Fibroblast of skin of back (primary cell): Measurements from ENCODE around the gene COL4A2. TPM values are rescaled to one million over a fixed set of nuclear protein-coding genes. Genes with fewer than 3 reads are reported as not detected.

ENCODE experiments used
- DNase-seq: peaks from one replicate; pipeline ENCODE4 v3.0.0-alpha.2; 2013
- polyA plus RNA-seq, 2 experiments: library from polyadenylated mRNA; unstranded; fragments of 120-200 nt; gene quantifications; one replicate each; pipeline ENCODE4 v1.2.1, GENCODE V29; 2013; ENCODE audit not compliant: insufficient read length in 2 of 2

The COL4A2 gene
- 1,936 TPM for polyA plus RNA-seq (2013, experiment 1 of 2; ENCODE audit: insufficient read length)
- 2,908 TPM for polyA plus RNA-seq (2013, experiment 2 of 2; ENCODE audit: insufficient read length)

GRCh38 chr13:110306960-110307766 is at the start of gene COL4A2, which contains the start of gene COL4A1:
TSS of gene COL4A2 (plus strand) at chr13:110307284. CDS start at chr13:110307904, 620 bp downstream.
TSS of gene COL4A1 (minus strand) at chr13:110307157. CDS start at chr13:110307027, 130 bp downstream.
- peak; percentile 88 for DNase-seq

DNA sequence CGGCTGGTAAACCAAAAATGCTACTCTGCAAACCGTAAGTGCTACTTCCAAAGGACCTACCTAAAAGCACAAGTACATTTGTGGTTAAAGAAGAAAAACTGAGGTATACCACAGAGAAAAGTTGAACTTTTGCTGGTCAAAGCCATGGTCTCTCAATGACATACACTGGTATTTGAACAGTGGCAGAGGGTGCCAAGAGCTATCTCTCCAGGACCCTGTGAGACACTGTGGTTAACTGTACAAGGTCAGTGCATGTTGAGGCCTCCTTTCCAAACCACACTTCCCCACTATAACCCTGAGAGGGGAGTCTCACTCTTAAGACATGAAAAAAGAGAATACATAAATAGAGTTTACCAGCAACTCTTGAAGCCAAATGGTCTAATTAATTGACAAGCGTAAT is 49.7 kb upstream of the COL4A2 start:
- no peak for DNase-seq

DNA sequence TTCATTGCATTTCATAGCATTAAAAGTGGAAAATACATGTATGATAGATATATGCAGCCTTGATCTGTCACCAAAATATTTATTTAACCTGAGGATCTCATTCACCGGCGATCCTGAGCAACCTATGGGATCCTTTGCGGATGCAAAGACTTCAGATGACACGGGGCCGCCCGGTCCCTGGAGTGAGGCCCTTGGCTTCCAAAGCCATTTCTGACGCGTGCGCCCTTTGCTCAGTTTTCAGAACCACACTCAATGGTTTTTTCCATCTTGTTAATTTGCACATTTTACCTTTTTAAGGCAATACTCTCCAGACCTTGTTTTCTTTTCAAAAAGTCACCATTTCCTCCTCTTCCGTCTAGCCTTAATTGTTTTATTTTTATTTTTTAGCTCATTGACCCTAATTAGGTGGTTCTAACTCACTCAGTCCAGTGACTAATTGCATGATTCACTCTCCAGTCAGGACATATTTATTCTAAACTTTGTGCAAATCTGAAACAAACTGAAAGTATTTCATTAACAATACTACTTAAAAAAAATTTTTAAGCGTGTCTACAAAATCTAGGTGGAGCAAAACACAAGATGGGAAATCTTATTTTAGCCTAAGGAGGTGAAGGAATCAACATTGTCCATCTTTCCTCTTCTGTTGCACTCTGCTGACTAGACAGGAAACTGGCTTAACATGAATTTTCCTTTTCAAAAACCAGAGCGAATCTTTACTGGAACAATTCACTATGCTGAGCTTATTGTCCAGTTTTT is 48.0 kb upstream of the COL4A2 start:
- DNase-seq = no peak

DNA sequence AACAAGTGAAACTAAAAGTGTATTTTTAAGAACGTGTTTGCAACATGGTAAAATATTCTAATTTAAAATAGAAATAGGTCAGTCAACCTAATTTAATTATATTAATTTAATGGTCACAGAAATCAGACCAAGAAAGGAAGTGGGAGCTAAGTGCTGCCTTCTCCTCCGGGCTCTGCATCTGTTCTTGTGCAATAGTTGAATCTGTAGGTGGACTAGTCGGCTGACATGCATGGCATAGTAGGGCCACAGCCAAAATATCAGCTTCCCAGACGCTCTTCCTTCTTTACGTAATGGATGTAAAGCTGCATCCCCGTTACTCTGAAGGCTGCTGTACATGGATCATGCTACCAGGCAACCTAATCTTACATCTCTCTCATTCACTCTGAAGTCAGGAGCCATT is 47.4 kb upstream of the COL4A2 start:
- DNase-seq = no peak

GRCh38 chr13:110261166-110262081 is 45.7 kb upstream of the COL4A2 start:
- DNase-seq = no peak

GRCh38 chr13:110262082-110262436 is 45.0 kb upstream of the COL4A2 start:
- no peak for DNase-seq

DNA sequence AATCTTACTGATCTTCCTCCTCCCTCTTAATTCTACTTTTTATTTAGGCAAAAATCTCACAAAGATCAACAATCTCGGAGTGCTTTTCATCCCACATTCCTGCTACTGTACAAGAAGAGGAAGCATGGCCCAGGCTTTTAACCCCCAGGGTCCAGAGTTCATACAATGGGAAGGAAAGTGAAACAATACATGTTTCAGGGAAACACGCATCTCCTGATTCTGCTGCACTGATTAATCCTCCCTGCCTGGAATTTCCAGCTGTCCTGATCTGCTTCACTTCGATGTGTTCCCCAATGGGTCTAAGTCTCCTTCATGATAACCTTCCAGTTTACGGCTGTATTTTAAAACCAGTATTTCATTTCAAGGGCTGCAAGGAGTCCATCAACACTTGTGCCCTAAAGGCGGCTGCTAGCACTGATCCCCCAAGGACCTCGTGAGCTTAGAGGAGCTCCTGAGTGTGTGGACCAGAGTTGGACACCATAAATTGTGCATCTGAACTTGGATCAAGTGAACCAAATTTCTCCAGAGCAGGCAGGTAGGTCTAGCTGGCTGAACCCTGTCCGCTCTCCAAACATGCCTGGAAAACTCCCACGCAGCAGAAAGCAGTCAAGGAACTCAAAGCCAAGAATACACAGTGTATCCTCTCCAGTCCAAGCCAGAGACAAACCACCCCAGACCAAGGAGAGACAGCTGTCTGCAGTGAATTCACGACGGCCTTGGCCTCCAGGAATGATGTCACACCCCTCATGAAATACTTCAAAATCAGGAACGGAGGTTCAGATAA is 44.4 kb upstream of the COL4A2 start:
- DNase-seq = no peak

- peak; percentile 50 for DNase-seq
Observed at GRCh38 chr13:110263404-110263803, 43.7 kb upstream of the COL4A2 start.

DNA sequence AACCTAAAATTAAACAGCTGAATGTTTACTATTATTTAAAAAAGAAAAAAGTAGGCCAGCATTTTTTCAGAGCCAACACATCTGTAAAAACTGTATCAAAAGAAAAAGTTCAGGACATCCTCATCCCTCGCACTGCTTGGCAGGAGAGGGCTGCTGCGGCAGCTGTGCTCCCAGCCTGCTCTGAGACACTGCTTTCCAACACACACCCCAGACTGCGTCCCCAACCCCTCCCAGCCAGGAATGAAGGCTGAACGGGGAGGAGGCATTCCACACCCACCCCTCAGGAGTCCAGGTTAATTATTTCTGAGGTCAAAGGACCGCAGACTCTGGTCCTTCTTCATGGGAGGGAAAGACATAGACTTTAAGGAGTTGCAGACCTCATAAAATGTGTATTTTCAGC is 43.2 kb upstream of the COL4A2 start:
- no peak for DNase-seq

DNA sequence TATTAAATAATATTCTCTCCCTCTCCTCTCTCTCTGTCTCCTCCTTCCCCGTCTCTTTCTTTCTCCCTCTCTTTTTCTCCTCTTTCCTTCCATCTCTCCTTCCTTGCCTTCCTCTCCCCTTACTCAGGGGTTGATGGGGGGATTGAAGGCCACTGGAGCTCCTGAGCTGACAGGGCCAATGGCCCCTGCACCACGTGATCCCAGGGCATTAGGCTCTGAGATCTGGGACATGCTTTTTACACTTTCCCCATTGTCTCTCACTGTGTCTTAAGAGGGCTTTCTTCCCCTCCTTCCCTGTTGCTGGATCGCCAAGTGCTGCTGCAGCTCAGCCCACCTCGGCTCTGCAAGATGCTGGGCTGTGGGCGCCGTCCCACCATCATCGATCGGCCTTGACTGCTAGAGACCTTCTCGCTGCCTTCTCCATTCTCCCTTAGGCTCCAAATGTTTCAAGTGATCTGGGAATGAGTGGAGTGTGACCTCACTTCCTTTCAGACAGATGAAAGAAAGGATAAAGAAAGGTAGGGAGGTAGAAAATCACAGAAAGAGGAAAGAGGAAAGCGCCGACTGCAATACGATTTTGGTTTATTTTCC is 42.3 kb upstream of the COL4A2 start:
- DNase-seq = no peak

DNA sequence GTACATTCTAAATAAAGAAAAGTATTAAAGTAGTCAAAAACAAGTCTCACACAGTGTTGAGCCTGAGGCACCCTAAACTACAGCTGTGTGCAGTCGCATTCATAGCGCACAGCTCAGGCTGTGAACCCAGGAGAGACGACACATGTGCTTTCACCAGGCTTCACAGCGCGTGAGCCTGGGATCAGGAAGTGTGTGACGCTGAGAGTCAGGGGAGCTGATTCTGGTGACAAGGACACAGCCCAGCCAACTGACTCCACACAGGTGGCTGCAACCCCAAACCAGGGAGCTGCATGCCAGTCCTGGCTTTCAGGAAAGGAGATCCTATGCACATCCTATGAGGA is 41.8 kb upstream of the COL4A2 start:
- no peak for DNase-seq

GRCh38 chr13:110265682-110266430 is 41.2 kb upstream of the COL4A2 start:
- no peak for DNase-seq

DNA sequence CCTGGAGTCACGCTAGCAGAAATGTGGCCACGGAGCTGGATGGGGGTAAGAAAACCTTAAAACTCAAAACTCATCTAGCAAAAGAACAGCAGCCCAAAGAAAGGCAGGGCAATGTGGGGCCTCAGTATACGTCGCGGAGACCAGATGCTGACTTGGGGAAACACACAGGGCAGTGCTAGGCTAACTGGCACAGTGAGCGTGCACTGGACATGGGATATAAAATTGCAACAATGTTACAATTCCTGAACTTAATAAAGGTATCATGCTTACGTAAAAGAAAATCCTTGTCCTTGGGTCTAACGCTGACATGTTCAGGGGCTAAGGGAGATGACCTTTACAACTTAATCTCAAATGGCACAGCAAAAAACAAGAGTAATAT is 40.7 kb upstream of the COL4A2 start:
- DNase-seq = no peak

- DNase-seq = no peak
Observed at GRCh38 chr13:110266983-110267382, 40.1 kb upstream of the COL4A2 start.

- no peak for DNase-seq
Observed at GRCh38 chr13:110268061-110268460, 39.0 kb upstream of the COL4A2 start.

GRCh38 chr13:110268576-110269185 is 38.4 kb upstream of the COL4A2 start:
- no peak for DNase-seq

DNA sequence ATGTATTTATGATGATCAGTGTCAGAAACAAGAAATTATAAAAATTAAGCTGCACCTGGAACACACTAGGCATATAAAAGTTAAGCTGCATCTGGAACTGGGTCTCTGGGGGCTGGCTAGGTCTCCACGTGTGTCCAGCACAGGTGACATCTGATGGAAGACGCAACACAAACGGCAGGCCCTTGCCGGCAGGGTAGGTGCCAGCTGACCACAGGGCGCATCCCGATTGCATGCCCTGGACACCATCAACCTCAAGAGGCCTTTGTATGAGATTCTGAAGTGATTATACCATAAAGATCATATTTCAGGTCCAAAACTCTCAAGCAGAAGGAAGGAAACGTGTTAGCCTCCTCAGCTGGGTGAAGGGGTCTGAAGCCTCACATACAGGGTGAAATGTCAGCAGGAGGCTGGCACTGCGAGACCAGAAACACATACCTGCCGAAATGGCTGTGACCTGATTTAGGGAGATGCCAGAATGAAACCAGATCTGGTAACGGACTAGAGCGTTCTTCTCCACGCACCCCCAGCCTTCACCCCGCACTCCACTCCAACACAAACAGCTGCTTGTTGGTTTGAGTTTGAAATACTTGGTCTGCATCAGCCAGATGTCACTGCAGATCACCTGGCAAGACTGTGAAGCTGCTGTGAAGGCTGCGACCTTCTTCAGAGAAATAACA is 37.4 kb upstream of the COL4A2 start:
- no peak for DNase-seq

- no peak for DNase-seq
Observed at GRCh38 chr13:110270507-110270906, 36.6 kb upstream of the COL4A2 start.

- DNase-seq = no peak
Observed at GRCh38 chr13:110271313-110271712, 35.8 kb upstream of the COL4A2 start.

DNA sequence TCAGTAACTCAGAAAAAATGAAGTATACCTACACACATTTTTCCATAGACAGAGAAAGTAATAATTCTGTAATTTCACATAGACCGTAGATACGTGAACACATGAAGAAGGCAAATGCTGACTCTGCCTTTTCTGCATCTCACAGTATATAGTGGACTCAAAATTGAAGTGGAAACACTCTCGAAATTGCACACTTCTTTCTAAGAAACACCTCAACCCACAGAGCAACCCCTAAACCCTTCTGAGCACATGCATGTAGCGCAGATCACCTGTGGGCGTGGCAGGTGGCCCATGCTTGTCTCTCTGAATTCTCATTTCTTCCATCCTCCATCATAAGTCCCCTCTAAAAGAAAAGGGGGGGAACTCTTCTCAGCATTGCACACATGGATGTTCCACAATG is 34.9 kb upstream of the COL4A2 start:
- DNase-seq = no peak
